Measurements from ENCODE around the gene CHSY3. TPM values are rescaled to one million over a fixed set of nuclear protein-coding genes. Genes with fewer than 3 reads are reported as not detected.
A peak's percentile ranks its signal among the peaks of the same experiment; 100 is the strongest.

CHSY3 gene
- polyA plus RNA-seq, 1 donor: 1.7 TPM

GRCh38 chr5:129906177-129906887, 2.1 kb downstream of the CHSY3 start:
- WGBS (ENCODE audit: insufficient coverage, low lambda C conversion rate): no CpG with 5 or more reads among the region's 20 CpGs
- H3K36me3 ChIP-seq (ENCODE audit: control insufficient read depth, insufficient read depth, low read length): no peaks in the 10 kb centered on the region
- peak; percentile 44 to 66 for DNase-seq
- peaks cover 11% of the 10 kb centered on the region for H3K27me3 ChIP-seq (ENCODE audit: control insufficient read depth, insufficient read depth, low read length)
- peaks cover 10% of the 10 kb centered on the region for H3K4me1 ChIP-seq (ENCODE audit: control insufficient read depth, insufficient read depth, low read length)
- H3K9me3 ChIP-seq (ENCODE audit: control insufficient read depth, low read depth, low read length): no peaks in the 10 kb centered on the region
- no peak overlapping the region for H3K27ac ChIP-seq (ENCODE audit: low read length)
- H3K4me3 ChIP-seq (ENCODE audit: low read length): peak overlapping the region; percentile 37

DNA sequence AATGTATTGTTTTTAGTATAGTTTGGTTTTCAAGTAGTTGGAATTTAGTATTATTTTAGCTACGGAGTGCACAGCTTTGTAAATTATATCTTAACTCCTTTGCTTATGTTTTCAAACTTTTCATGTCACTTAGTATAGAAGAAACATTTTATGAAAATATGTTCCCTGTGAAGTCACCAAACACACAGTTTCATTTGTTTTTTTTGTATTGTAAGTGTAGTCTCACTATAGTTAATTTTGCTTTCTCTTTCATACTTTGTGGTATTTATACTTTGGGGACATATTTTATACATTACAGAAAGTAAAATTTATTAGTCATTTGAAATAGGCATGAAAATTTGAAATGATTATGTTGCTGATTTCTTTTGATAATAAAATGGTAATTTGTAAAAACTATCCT, 5.0 kb downstream of the CHSY3 start:
- DNase-seq: no peak
- 80% methylated on average over 1 of the region's 1 CpG for WGBS (ENCODE audit: insufficient coverage, low lambda C conversion rate)
- Histone ChIP-seq H3K36me3 (ENCODE audit: control insufficient read depth, insufficient read depth, low read length) (no peaks in the 10 kb centered on the region), H3K4me3 (ENCODE audit: low read length) (no peak overlapping the region), H3K27ac (ENCODE audit: low read length) (no peak overlapping the region), H3K4me1 (ENCODE audit: control insufficient read depth, insufficient read depth, low read length) (peaks cover 10% of the 10 kb centered on the region), H3K27me3 (ENCODE audit: control insufficient read depth, insufficient read depth, low read length) (peaks cover 11% of the 10 kb centered on the region), H3K9me3 (ENCODE audit: control insufficient read depth, low read depth, low read length) (no peaks in the 10 kb centered on the region)

GRCh38 chr5:129912601-129913255, 8.5 kb downstream of the CHSY3 start:
- WGBS (ENCODE audit: insufficient coverage, low lambda C conversion rate): 83% methylated on average over 1 of the region's 1 CpG
- Histone ChIP-seq H3K27me3 (ENCODE audit: control insufficient read depth, insufficient read depth, low read length) (no peaks in the 10 kb centered on the region), H3K4me1 (ENCODE audit: control insufficient read depth, insufficient read depth, low read length) (no peaks in the 10 kb centered on the region), H3K9me3 (ENCODE audit: control insufficient read depth, low read depth, low read length) (no peaks in the 10 kb centered on the region), H3K27ac (ENCODE audit: low read length) (no peak overlapping the region), H3K4me3 (ENCODE audit: low read length) (no peak overlapping the region), H3K36me3 (ENCODE audit: control insufficient read depth, insufficient read depth, low read length) (no peaks in the 10 kb centered on the region)
- no peak for DNase-seq

- no peak for DNase-seq
- Histone ChIP-seq H3K4me1 (ENCODE audit: control insufficient read depth, insufficient read depth, low read length) (no peaks in the 10 kb centered on the region), H3K36me3 (ENCODE audit: control insufficient read depth, insufficient read depth, low read length) (no peaks in the 10 kb centered on the region), H3K4me3 (ENCODE audit: low read length) (no peak overlapping the region), H3K9me3 (ENCODE audit: control insufficient read depth, low read depth, low read length) (no peaks in the 10 kb centered on the region), H3K27ac (ENCODE audit: low read length) (no peak overlapping the region), H3K27me3 (ENCODE audit: control insufficient read depth, insufficient read depth, low read length) (no peaks in the 10 kb centered on the region)
- WGBS (ENCODE audit: insufficient coverage, low lambda C conversion rate): 93% methylated on average over 2 of the region's 2 CpGs
Measured at GRCh38 chr5:129915415-129915814, 11.2 kb downstream of the CHSY3 start.

DNA sequence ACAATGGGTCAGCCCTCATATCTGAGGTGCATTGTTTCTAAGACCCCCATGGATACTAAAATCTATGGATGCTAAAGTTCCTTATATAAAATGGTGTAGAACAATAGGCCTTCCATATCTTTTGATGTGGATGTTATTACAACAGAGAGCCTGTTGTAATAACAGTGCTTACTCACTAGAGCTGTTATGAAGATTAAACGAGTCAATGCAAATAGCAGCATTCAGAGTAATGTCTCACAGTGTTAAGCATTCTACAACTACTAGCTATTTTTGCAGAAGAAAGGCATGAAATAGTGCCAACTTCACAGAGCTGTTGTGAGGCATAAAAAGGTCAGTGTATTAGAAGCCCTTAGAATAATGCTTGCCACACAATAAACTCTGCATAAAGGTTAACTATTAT, 13.0 kb downstream of the CHSY3 start:
- WGBS (ENCODE audit: insufficient coverage, low lambda C conversion rate): no CpG with 5 or more reads among the region's 1 CpG
- Histone ChIP-seq H3K36me3 (ENCODE audit: control insufficient read depth, insufficient read depth, low read length) (no peaks in the 10 kb centered on the region), H3K27ac (ENCODE audit: low read length) (no peak overlapping the region)

GRCh38 chr5:129921204-129921603, 16.9 kb downstream of the CHSY3 start:
- Histone ChIP-seq H3K36me3 (ENCODE audit: control insufficient read depth, insufficient read depth, low read length) (no peaks in the 10 kb centered on the region), H3K27ac (ENCODE audit: low read length) (no peak overlapping the region), H3K9me3 (ENCODE audit: control insufficient read depth, low read depth, low read length) (no peaks in the 10 kb centered on the region), H3K4me3 (ENCODE audit: low read length) (no peak overlapping the region), H3K4me1 (ENCODE audit: control insufficient read depth, insufficient read depth, low read length) (no peaks in the 10 kb centered on the region), H3K27me3 (ENCODE audit: control insufficient read depth, insufficient read depth, low read length) (no peaks in the 10 kb centered on the region)
- WGBS (ENCODE audit: insufficient coverage, low lambda C conversion rate): no CpG with 5 or more reads among the region's 4 CpGs
- no peak for DNase-seq

More for the DNA sequence above, 13.0 kb downstream of the CHSY3 start:
- DNase-seq: no peak
- Histone ChIP-seq H3K4me3 (ENCODE audit: low read length) (no peak overlapping the region), H3K9me3 (ENCODE audit: control insufficient read depth, low read depth, low read length) (no peaks in the 10 kb centered on the region), H3K4me1 (ENCODE audit: control insufficient read depth, insufficient read depth, low read length) (no peaks in the 10 kb centered on the region), H3K27me3 (ENCODE audit: control insufficient read depth, insufficient read depth, low read length) (no peaks in the 10 kb centered on the region)

GRCh38 chr5:129930221-129930620, 26.0 kb downstream of the CHSY3 start:
- no peaks in the 10 kb centered on the region for H3K9me3 ChIP-seq (ENCODE audit: control insufficient read depth, low read depth, low read length)
- no CpG with 5 or more reads among the region's 4 CpGs for WGBS (ENCODE audit: insufficient coverage, low lambda C conversion rate)
- H3K4me1 ChIP-seq (ENCODE audit: control insufficient read depth, insufficient read depth, low read length): no peaks in the 10 kb centered on the region
- H3K36me3 ChIP-seq (ENCODE audit: control insufficient read depth, insufficient read depth, low read length): no peaks in the 10 kb centered on the region
- no peak overlapping the region for H3K27ac ChIP-seq (ENCODE audit: low read length)
- no peak overlapping the region for H3K4me3 ChIP-seq (ENCODE audit: low read length)
- no peaks in the 10 kb centered on the region for H3K27me3 ChIP-seq (ENCODE audit: control insufficient read depth, insufficient read depth, low read length)
- DNase-seq: no peak

- Histone ChIP-seq H3K36me3 (ENCODE audit: control insufficient read depth, insufficient read depth, low read length) (no peaks in the 10 kb centered on the region), H3K9me3 (ENCODE audit: control insufficient read depth, low read depth, low read length) (no peaks in the 10 kb centered on the region), H3K27me3 (ENCODE audit: control insufficient read depth, insufficient read depth, low read length) (no peaks in the 10 kb centered on the region), H3K4me3 (ENCODE audit: low read length) (no peak overlapping the region), H3K4me1 (ENCODE audit: control insufficient read depth, insufficient read depth, low read length) (no peaks in the 10 kb centered on the region), H3K27ac (ENCODE audit: low read length) (no peak overlapping the region)
- 71% methylated on average over 1 of the region's 2 CpGs for WGBS (ENCODE audit: insufficient coverage, low lambda C conversion rate)
- no peak for DNase-seq
Measured at GRCh38 chr5:129935626-129936025, 31.4 kb downstream of the CHSY3 start.

DNA sequence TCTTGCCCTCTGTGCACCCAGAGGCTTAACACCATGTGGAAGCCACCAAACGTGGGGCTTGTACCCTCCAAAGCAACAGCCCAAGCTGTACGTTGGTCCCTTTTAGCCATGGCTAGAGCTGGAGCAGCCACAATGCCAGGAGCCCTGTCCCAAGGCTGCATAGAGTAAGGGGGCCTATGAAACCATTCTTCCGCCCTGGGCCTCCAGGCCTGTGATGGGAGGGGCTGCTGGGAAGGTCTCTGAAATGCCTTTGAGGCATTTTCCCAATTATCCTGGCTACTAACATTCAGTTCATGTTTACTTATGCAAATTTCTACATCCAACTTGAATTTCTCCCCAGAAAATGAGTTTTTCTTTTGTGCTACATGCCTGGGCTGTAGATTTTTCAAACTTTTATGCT, 33.8 kb downstream of the CHSY3 start:
- WGBS (ENCODE audit: insufficient coverage, low lambda C conversion rate): no CpG with 5 or more reads among the region's 3 CpGs
- Histone ChIP-seq H3K4me1 (ENCODE audit: control insufficient read depth, insufficient read depth, low read length) (no peaks in the 10 kb centered on the region), H3K27ac (ENCODE audit: low read length) (no peak overlapping the region), H3K36me3 (ENCODE audit: control insufficient read depth, insufficient read depth, low read length) (no peaks in the 10 kb centered on the region), H3K4me3 (ENCODE audit: low read length) (no peak overlapping the region), H3K9me3 (ENCODE audit: control insufficient read depth, low read depth, low read length) (no peaks in the 10 kb centered on the region), H3K27me3 (ENCODE audit: control insufficient read depth, insufficient read depth, low read length) (no peaks in the 10 kb centered on the region)
- DNase-seq: no peak

- Histone ChIP-seq H3K4me3 (ENCODE audit: low read length) (no peak overlapping the region), H3K27ac (ENCODE audit: low read length) (no peak overlapping the region), H3K9me3 (ENCODE audit: control insufficient read depth, low read depth, low read length) (no peaks in the 10 kb centered on the region), H3K27me3 (ENCODE audit: control insufficient read depth, insufficient read depth, low read length) (no peaks in the 10 kb centered on the region), H3K36me3 (ENCODE audit: control insufficient read depth, insufficient read depth, low read length) (no peaks in the 10 kb centered on the region), H3K4me1 (ENCODE audit: control insufficient read depth, insufficient read depth, low read length) (no peaks in the 10 kb centered on the region)
- DNase-seq: no peak
- WGBS (ENCODE audit: insufficient coverage, low lambda C conversion rate): no CpG with 5 or more reads among the region's 1 CpG
Measured at GRCh38 chr5:129943936-129944335, 39.7 kb downstream of the CHSY3 start.

DNA sequence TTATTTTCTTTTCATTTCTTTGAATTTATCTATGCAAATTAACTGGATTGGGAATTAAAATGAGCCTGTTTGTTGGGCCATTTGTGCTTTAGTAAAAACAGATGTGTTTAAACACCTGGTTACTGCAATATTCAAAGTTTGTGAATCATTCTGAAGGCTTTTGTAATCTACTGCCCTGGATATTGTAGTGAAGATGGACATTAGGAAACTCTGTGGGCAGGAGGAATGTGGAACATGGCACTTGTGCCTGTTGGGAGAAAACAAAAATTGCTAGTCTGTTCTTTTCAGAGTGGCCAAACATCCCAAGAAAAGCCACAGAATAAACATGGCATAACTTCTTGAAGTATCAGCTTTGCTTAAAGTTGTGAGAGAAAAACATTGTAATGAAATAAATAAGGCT, 40.8 kb downstream of the CHSY3 start:
- no peaks in the 10 kb centered on the region for H3K9me3 ChIP-seq (ENCODE audit: control insufficient read depth, low read depth, low read length)
- H3K27ac ChIP-seq (ENCODE audit: low read length): no peak overlapping the region
- H3K4me3 ChIP-seq (ENCODE audit: low read length): no peak overlapping the region
- H3K36me3 ChIP-seq (ENCODE audit: control insufficient read depth, insufficient read depth, low read length): no peaks in the 10 kb centered on the region
- DNase-seq: no peak
- no peaks in the 10 kb centered on the region for H3K27me3 ChIP-seq (ENCODE audit: control insufficient read depth, insufficient read depth, low read length)
- H3K4me1 ChIP-seq (ENCODE audit: control insufficient read depth, insufficient read depth, low read length): no peaks in the 10 kb centered on the region

Data from large intestine (tissue), 3 donors.